ENCODE results near the gene ZBBX. TPM values are rescaled to one million over a fixed set of nuclear protein-coding genes. Genes with fewer than 3 reads are reported as not detected.

ZBBX gene
- total RNA-seq, 1 donor from 2014 or later: 1.9 TPM

DNA sequence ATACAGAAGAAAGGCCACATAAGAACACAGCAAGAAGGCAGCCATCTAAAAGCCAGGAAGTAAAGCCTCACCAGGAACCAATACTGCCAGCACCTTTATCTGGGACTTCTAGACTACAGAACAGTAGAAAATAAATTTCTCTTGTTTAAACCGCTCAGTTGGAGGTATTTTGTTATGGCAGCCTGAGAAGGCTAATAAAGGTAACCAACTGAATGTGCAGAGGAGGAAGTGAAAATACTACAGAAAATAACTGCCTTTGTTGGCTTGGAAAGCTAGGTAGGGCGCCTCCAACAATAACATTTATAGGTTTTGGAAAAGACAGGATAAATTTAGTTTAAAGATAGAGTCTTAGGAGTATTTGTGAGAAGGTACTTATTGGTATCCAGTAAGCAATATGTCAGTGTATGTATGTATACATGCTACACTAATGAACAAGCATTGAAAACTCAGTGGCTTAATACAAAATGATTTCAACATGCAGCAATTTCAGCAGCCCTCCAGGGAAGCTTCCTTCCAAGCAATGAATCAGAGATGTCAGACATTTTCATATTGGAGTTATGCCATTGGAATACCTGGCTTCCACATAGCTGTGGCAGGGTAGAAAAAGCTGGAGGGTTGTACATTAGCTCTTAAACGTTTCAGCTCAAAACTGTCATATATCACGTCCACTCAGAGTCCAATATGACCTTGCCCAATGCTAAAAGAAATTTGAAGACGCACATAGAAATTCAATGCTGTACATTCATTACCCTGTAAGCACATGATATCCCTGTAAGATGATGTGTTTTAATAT lies 48.9 kb downstream of the ZBBX start:
- no peak for DNase-seq (ENCODE audit: low spot score in 2 of 2, unreplicated experiment in 2 of 2)
- peaks cover 11% of the 10 kb centered on the region for H3K27me3 Mint-ChIP-seq (ENCODE audit: low read depth)
- H3K4me1 Mint-ChIP-seq: no peaks in the 10 kb centered on the region
- no peaks in the 10 kb centered on the region for H3K9me3 Mint-ChIP-seq
- TF ChIP-seq, protein P1, sequence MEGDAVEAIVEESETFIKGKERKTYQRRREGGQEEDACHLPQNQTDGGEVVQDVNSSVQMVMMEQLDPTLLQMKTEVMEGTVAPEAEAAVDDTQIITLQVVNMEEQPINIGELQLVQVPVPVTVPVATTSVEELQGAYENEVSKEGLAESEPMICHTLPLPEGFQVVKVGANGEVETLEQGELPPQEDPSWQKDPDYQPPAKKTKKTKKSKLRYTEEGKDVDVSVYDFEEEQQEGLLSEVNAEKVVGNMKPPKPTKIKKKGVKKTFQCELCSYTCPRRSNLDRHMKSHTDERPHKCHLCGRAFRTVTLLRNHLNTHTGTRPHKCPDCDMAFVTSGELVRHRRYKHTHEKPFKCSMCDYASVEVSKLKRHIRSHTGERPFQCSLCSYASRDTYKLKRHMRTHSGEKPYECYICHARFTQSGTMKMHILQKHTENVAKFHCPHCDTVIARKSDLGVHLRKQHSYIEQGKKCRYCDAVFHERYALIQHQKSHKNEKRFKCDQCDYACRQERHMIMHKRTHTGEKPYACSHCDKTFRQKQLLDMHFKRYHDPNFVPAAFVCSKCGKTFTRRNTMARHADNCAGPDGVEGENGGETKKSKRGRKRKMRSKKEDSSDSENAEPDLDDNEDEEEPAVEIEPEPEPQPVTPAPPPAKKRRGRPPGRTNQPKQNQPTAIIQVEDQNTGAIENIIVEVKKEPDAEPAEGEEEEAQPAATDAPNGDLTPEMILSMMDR (IDR thresholded peaks at IDR 0.05; ENCODE audit: unreplicated experiment): no peak
- H3K4me3 Mint-ChIP-seq: no peak overlapping the region
- no peaks in the 10 kb centered on the region for H3K36me3 Mint-ChIP-seq
- H3K27ac Mint-ChIP-seq: no peak overlapping the region

DNA sequence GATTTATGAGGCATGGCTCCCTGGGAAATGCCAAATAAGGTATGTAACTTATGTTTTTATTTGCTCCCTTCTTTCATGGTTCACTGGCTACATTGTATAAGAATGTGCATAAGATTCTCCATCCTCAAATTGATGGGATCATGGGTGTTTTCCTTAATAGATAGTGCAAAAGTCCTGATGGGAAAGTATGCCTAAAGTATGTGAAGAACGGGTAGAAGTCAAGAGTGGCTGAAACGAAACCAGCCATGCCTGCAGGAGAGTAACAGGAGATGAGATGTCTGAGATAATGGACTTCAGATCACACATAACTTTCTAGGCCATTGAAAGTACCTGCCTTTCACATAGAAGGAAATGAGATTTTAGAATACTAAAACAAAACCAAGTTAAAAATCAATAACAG lies 56.5 kb downstream of the ZBBX start:
- TF ChIP-seq, protein P1 (IDR thresholded peaks at IDR 0.05; ENCODE audit: unreplicated experiment): no peak
- Mint-ChIP-seq H3K27ac (no peak overlapping the region), H3K4me3 (no peak overlapping the region), H3K9me3 (peaks cover 6% of the 10 kb centered on the region), H3K4me1 (peaks cover 5% of the 10 kb centered on the region), H3K36me3 (no peaks in the 10 kb centered on the region), H3K27me3 (ENCODE audit: low read depth) (no peaks in the 10 kb centered on the region)
- no peak for DNase-seq (ENCODE audit: low spot score in 2 of 2, unreplicated experiment in 2 of 2)

DNA sequence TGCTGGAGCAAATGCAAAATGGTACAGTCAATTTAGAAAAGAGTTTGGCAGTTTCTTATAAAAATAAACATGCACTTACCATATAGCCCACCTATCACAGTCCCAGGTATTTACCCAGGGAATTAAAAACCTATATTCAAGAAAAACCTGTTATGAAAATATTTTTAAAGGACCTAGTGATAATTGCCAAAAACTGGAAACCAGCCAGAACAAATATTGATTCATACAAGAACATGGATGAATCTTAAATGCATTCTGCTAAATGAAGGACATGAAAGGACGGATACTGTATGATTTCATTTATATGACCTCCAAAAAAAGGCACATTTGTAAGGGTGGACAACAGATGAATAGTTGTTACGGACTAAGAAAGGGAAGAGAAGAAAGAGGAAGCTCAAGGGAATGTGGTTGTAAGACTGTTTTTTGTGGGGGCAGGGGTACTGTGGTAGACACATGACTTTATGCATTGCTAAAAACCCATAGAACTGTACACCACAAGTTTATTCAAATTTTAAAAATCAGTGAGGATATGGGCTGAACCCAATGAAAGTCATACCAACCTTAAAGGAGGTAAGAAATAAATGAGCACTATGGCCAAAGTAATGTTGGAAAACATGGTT lies 61.0 kb downstream of the ZBBX start:
- Mint-ChIP-seq H3K4me3 (no peak overlapping the region), H3K9me3 (no peaks in the 10 kb centered on the region), H3K36me3 (no peaks in the 10 kb centered on the region), H3K27ac (no peak overlapping the region), H3K27me3 (ENCODE audit: low read depth) (no peaks in the 10 kb centered on the region), H3K4me1 (peaks cover 5% of the 10 kb centered on the region)
- DNase-seq (ENCODE audit: low spot score in 2 of 2, unreplicated experiment in 2 of 2): no peak
- TF ChIP-seq, protein P1 (IDR thresholded peaks at IDR 0.05; ENCODE audit: unreplicated experiment): no peak

DNA sequence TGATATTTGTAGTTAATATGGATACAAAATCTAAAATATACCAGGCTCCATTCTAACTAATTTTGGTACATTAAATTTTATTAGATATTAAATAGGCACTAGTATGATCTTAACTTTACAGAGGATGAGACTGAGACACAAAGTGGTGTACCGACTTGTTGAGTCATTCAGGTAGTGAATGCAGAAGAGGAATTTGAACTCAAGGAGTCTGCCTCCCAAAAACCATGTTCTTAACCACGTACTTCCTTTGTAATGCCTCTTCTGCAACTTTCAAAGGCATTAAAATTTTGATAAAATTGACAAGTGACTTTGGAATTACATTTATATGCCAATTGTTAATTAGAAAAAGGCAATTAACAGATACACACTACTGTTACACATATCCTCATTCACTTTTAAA lies 61.8 kb downstream of the ZBBX start:
- Mint-ChIP-seq H3K4me1 (peaks cover 5% of the 10 kb centered on the region), H3K27ac (no peak overlapping the region), H3K9me3 (no peaks in the 10 kb centered on the region), H3K27me3 (ENCODE audit: low read depth) (no peaks in the 10 kb centered on the region), H3K36me3 (no peaks in the 10 kb centered on the region), H3K4me3 (no peak overlapping the region)
- TF ChIP-seq, protein P1 (IDR thresholded peaks at IDR 0.05; ENCODE audit: unreplicated experiment): no peak
- DNase-seq (ENCODE audit: low spot score in 2 of 2, unreplicated experiment in 2 of 2): no peak

DNA sequence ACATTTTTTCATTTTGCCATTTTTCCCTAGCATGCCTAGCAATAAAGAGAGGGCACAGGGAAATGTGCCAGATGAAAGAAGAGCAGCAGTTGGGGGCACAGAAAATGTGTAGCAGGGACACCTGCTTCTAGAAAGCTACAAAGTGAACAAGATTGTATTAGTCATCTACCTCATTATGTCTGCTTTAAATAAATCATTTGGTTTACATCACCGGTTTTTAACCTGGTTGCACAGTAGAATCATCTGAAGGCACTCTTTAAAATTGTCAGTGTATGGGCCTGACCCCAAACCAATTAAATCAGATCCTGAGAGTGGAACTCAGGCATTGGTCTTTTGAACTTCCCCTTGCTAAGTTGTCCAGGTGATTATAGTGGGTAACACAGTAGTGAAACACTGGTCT lies 73.8 kb downstream of the ZBBX start:
- TF ChIP-seq, protein P1 (IDR thresholded peaks at IDR 0.05; ENCODE audit: unreplicated experiment): no peak
- H3K4me3 Mint-ChIP-seq: no peak overlapping the region
- H3K4me1 Mint-ChIP-seq: peaks cover 7% of the 10 kb centered on the region
- H3K27me3 Mint-ChIP-seq (ENCODE audit: low read depth): no peaks in the 10 kb centered on the region
- no peak for DNase-seq (ENCODE audit: low spot score in 2 of 2, unreplicated experiment in 2 of 2)
- peaks cover 20% of the 10 kb centered on the region for H3K9me3 Mint-ChIP-seq
- H3K36me3 Mint-ChIP-seq: no peaks in the 10 kb centered on the region
- no peak overlapping the region for H3K27ac Mint-ChIP-seq

Measured in mesothelial cell of epicardium (in vitro differentiated cells).